Measurements from ENCODE around the gene EPHB2.
A peak's percentile ranks its signal among the peaks of the same experiment; 100 is the strongest.

Gene EPHB2

DNA sequence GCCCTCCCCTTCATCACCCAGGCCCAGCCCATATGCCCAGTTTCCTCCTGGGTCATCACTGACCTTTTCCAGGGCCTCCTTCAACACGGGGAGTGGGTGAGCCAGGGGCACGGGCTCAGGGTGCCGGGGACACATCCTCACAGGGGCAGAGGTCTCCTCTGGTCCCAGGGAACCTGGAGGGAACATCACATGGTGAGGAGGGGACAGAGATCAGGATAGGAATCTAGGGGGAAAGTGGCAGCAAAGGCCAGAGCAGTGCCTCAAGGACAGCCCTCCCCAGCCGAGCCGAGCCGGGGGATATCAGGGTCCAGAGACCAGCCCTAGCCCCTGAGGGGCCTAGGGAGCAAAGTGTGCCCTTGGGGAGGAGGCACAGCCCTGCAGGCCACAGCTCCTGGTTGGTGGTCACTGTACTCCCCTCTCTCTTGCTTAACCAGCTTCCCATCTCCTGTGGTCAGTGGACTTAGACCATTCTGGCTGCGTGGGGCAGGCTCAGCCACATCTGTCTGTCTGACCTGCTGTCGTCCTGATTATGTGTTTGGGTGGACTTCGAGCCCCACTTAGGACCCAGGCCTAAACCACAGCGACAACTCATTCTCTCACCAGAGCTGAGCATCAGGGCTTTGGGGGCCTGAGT, 252.5 kb downstream of the EPHB2 start:
- no peak for DNase-seq

DNA sequence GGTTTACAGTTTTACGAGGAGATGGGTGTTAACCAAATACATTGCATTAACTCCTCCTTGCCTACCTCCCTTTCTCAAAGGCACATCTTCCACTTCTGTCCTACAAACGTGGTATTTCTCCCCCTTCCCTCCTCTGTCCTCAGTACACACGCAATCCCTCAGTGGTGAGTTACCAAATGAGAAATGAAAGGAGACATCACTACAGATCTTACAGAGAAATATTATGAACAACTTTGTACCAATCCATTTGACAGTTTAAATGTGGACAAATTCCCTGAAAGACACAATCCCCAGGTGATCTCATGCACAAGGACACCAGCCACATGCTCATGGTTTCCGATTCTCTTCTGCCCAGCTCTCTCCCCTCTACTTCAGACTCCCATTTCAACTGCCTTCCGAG, 255.7 kb downstream of the EPHB2 start:
- DNase-seq: no peak

DNA sequence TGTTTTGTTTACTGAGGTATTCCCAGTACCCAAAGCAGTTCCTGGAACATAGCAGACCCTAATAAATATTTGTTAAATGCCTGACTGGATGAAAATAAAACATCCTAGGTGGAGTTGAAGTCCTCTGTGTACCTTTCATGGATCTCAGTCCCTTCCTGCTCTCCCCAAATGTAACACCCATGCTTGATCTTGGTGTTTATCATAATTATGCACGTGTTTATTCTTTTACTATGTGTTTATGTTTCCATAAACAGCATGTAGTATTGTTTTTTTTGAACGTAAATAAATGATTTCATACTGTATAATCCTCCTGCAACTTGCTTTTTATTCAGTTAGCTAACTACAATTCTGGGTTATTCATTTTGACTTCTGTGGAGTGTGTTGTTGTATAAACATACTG, 257.2 kb downstream of the EPHB2 start:
- no peak for DNase-seq

DNA sequence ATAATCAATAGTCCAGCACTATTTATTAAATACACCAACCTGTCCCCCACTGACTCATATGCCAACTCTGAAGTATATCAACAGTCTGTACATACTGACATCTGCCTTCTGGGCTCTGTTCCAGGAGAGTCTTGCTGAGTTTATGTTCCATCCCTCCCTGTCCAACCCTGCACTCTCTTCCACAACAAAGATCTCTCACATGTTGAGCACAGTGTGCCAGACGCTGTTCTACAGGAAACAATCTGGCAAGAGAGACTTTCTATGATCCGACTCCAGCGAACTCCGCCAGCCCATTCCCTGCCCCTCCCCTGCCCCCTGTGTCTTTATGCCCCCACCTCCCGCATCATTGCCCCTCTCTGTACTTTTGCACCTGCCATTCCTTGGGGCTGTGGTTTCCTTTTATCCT, 258.7 kb downstream of the EPHB2 start:
- DNase-seq: peak; percentile 98

DNA sequence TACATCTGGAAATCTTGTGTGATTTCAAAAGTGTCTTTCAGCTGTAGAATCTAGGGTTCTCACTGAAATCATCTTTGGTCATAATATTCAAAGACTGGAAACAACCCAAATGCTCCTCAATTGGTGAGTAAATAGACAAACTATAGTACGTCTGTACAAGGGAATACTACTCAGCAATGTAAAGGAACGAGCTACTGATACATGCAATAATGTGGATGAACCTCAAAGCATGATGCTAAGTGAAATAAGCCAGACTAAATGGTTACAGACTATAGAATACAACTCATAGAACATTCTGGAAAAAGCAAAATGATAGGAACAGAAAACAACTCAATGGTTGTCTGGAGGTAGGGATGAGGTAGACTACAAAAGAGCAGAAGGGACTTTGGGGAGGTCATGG, 259.5 kb downstream of the EPHB2 start:
- no peak for DNase-seq

Data from NCI-H2171 treated with DMSO at 0.1 percent for 48 hours (cell line).